Endothelial cell of umbilical vein (primary cell): Measurements from ENCODE around the gene OPRL1. TPM values are rescaled to one million over a fixed set of nuclear protein-coding genes. Genes with fewer than 3 reads are reported as not detected.

Experiments used
- BruUV-seq: library from RNA; stranded (reverse); fragments of 400-500 nt; replicated peaks from 2 replicates; lab custom pipeline; 2021; lab: Mats Ljungman, UMichigan
- CTCF ChIA-PET: fragments of 300-600, 350-600 bp; sonication (Branson Sonifier 250); formaldehyde crosslinking; loops from one replicate; lab custom pipeline; 2021; ENCODE audit warnings: antibody characterized with exemption, inconsistent platforms; lab: Charles Lee
- POLR2A ChIA-PET: fragments of 300-600, 350-600 bp; sonication (Branson Sonifier 250); formaldehyde crosslinking; loops from one replicate; lab custom pipeline; 2021; ENCODE audit warnings: antibody characterized with exemption, inconsistent platforms; lab: Charles Lee
- DNase-seq: peaks from one replicate; pipeline ENCODE4 v3.0.0-alpha.2; 2011; ENCODE audit warnings: low read depth, low spot score
- FAIRE-seq: peaks from 2 replicates; lab custom pipeline; 2011; peaks lifted over from hg19 to GRCh38; lab: Jason Lieb, UNC
- H2AFZ ChIP-seq: 2 replicates; pipeline ENCODE4 v1.6.0; 2012; ENCODE audit warnings: low read depth, low read length, control low read depth, inconsistent platforms
- H3K27ac ChIP-seq: 2 replicates; pipeline ENCODE4 v1.5.1; 2011; ENCODE audit warnings: low read depth, mild to moderate bottlenecking, control low read depth, low read length, moderate library complexity; ENCODE audit not compliant: insufficient read depth
- H3K27me3 ChIP-seq, 2 experiments: 2 replicates each; pipeline versions ENCODE4 v1.6.0 to v1.6.1; 2011; ENCODE audit warnings: low read length in 2 of 2, mixed read lengths in 1 of 2; ENCODE audit not compliant: control insufficient read depth in 2 of 2, insufficient read depth in 2 of 2
- H3K36me3 ChIP-seq, 2 experiments: 2 replicates in 1 of 2; 3 replicates in 1 of 2; pipeline ENCODE4 v1.5.1; 2011; ENCODE audit warnings: low read length in 2 of 2, mild to moderate bottlenecking in 1 of 2, moderate library complexity in 1 of 2; ENCODE audit not compliant: control insufficient read depth in 2 of 2, insufficient read depth in 2 of 2; ENCODE audit errors: extremely low read depth in 1 of 2
- H3K4me1 ChIP-seq: 3 replicates; pipeline ENCODE4 v1.5.1; 2011; ENCODE audit warnings: mild to moderate bottlenecking, low read length; ENCODE audit not compliant: control insufficient read depth, insufficient read depth; ENCODE audit errors: extremely low read depth
- H3K4me2 ChIP-seq: 2 replicates; pipeline ENCODE4 v1.6.1; 2011; ENCODE audit warnings: low read length, control low read depth, mixed read lengths; ENCODE audit not compliant: insufficient read depth
- H3K4me3 ChIP-seq, 3 experiments: fragments of 200-600 bp in 1 of 3; sonication (generic), shearing (Covaris generic) in 1 of 3; replicated peaks in 1 of 3; 2 replicates each; pipeline ENCODE4 v1.5.1; 2011 to 2016; ENCODE audit warnings: control low read depth in 3 of 3, low read length in 3 of 3, mild to moderate bottlenecking in 2 of 3, inconsistent platforms in 1 of 3, low read depth in 1 of 3, moderate library complexity in 1 of 3; ENCODE audit not compliant: insufficient read depth in 1 of 3
- H3K79me2 ChIP-seq: 2 replicates; pipeline ENCODE4 v1.6.0; 2012; ENCODE audit warnings: low read length, inconsistent platforms; ENCODE audit not compliant: control insufficient read depth, insufficient read depth
- H3K9ac ChIP-seq: replicated peaks from 2 replicates; pipeline ENCODE3; 2011; ENCODE audit warnings: low read length, control low read depth; ENCODE audit not compliant: insufficient read depth; ENCODE audit errors: extremely low read depth
- H3K9me1 ChIP-seq: replicated peaks from 3 replicates; pipeline ENCODE4 v1.6.0; 2011; ENCODE audit warnings: mild to moderate bottlenecking, low read length; ENCODE audit not compliant: control insufficient read depth, insufficient read depth; ENCODE audit errors: extremely low read depth
- H3K9me3 ChIP-seq: replicated peaks from 2 replicates; pipeline ENCODE4 v1.5.1; 2012; ENCODE audit warnings: low read length, inconsistent platforms; ENCODE audit not compliant: control insufficient read depth, insufficient read depth
- H4K20me1 ChIP-seq: replicated peaks from 2 replicates; pipeline ENCODE3; 2011; ENCODE audit warnings: mild to moderate bottlenecking, low read length; ENCODE audit not compliant: control insufficient read depth, insufficient read depth; ENCODE audit errors: extremely low read depth
- CTCF ChIP-seq, 2 donors: IDR thresholded peaks; 1 replicate in 1 of 2; 2 replicates in 1 of 2; pipeline ENCODE4 v1.5.1; 2011; ENCODE audit warnings: low read length in 2 of 2, mild to moderate bottlenecking in 2 of 2, moderate library complexity in 2 of 2, control low read depth in 1 of 2, inconsistent platforms in 1 of 2, low read depth in 1 of 2; ENCODE audit not compliant: insufficient read depth in 1 of 2; ENCODE audit errors: extremely low read depth in 1 of 2
- EZH2 ChIP-seq: IDR thresholded peaks from 2 replicates; pipeline ENCODE4 v1.6.1; 2012; ENCODE audit warnings: borderline replicate concordance, low read depth, mild to moderate bottlenecking, moderate library complexity, low read length, inconsistent platforms; ENCODE audit not compliant: severe bottlenecking
- FOS ChIP-seq: IDR thresholded peaks from 2 replicates; pipeline ENCODE4 v1.6.1; 2011; ENCODE audit warnings: mild to moderate bottlenecking, low read length, moderate library complexity, borderline replicate concordance; ENCODE audit not compliant: insufficient read depth
- GATA2 ChIP-seq: IDR thresholded peaks from 2 replicates; pipeline ENCODE4 v1.7.0; 2011; ENCODE audit warnings: low read depth, mild to moderate bottlenecking, moderate library complexity, mixed read lengths, low read length; ENCODE audit not compliant: insufficient read length, insufficient read depth
- JUN ChIP-seq: IDR thresholded peaks from 2 replicates; pipeline ENCODE4 v1.6.1; 2011; ENCODE audit warnings: borderline replicate concordance, low read depth; ENCODE audit not compliant: insufficient read length, insufficient read depth
- MAX ChIP-seq: IDR thresholded peaks from 2 replicates; pipeline ENCODE4 v1.6.1; 2011; ENCODE audit not compliant: insufficient read depth, insufficient read length
- MYC ChIP-seq: IDR thresholded peaks from one replicate; pipeline ENCODE4 v1.6.1; 2011; ENCODE audit warnings: mild to moderate bottlenecking, low read depth, low read length
- POLR2A ChIP-seq: IDR thresholded peaks from 2 replicates; pipeline ENCODE4 v1.6.1; 2012; ENCODE audit warnings: low read depth, mild to moderate bottlenecking, control low read depth, low read length
- POLR2AphosphoS5 ChIP-seq: IDR thresholded peaks from 2 replicates; pipeline ENCODE4 v1.6.1; 2012; ENCODE audit warnings: low read depth, mild to moderate bottlenecking, control low read depth, low read length, moderate library complexity; ENCODE audit not compliant: insufficient read depth
- dilution Hi-C: fragments of 300-500 bp; cut with MboI; formaldehyde crosslinking; loops from one replicate; pipeline ENCODE4 v1.15.0; 2019; ENCODE audit warnings: low sequenced_read_pairs; ENCODE audit not compliant: extremely low pct_ligation_motif_present
- intact Hi-C: fragments of 100-400 bp; cut with micrococcal nuclease; formaldehyde crosslinking; loops from one replicate; pipeline ENCODE4 v1.10.0; 2022
- polyA plus RNA-seq, 4 experiments: library from polyadenylated mRNA; depleted of rRNA in 3 of 4; stranded (reverse) in 3 of 4; unstranded in 1 of 4; fragments of >200 nt; gene quantifications; 2 replicates each; pipeline versions ENCODE4 v1.2.1 to v1.2.3, GENCODE V29; 2011 to 2012; ENCODE audit warnings: missing spikeins in 1 of 4
- total RNA-seq: library from RNA; stranded (reverse); gene quantifications from 2 replicates; pipeline ENCODE4 v1.2.3, GENCODE V29; 2021

OPRL1 gene
- total and polyA plus RNA-seq, 2 donors (not counting 3 experiments of a cell fraction or from before 2014, with no cell fraction given), result 1.9 to 2.0 TPM

GRCh38 chr20:64082820-64083377 is 3.0 kb downstream of the OPRL1 start:
- H3K27ac ChIP-seq, result no peak overlapping the region
- no peaks in the 10 kb centered on the region for H3K9me3 ChIP-seq
- H3K4me3 ChIP-seq, result no peak overlapping the region
- dilution Hi-C loops (no loop called here), intact Hi-C loops (loop anchor here (1.0 kb wide), 2 partner anchors 19 to 37 kb away; no protein-coding TSS in a partner anchor)
- CTCF ChIA-PET, result interaction anchor here (0.9 to 2.8 kb wide), 19 partner anchors 10 to 189 kb away, joined by 3 to 66 read pairs (median 5); partner anchors contain the start of genes NPBWR2, PRPF6, SAMD10 and TCEA2
- H3K27me3 ChIP-seq, result peaks cover 23 to 32% of the 10 kb centered on the region in 2 experiments
- H4K20me1 ChIP-seq, result no peaks in the 10 kb centered on the region
- H3K79me2 ChIP-seq, result peaks cover 5% of the 10 kb centered on the region
- no peak for FAIRE-seq
- peaks cover 20% of the 10 kb centered on the region for H3K4me1 ChIP-seq
- no peaks in the 10 kb centered on the region for H3K36me3 ChIP-seq
- H2AFZ ChIP-seq, result peak overlapping the region; percentile 46
- DNase-seq, result no peak
- BruUV-seq, result no TSS peak
- H3K4me2 ChIP-seq, result peak overlapping the region; percentile 34
- no peak for TF ChIP-seq CTCF (IDR thresholded peaks at IDR 0.05; ENCODE audit: extremely low read depth in 1 of 2, insufficient read depth in 1 of 2, low read depth in 1 of 2, low read length in 2 of 2)
- TF ChIP-seq JUN, result no peak
- TF ChIP-seq EZH2, result no peak
- TF ChIP-seq MAX, result no peak
- no peak for TF ChIP-seq MYC
- TF ChIP-seq POLR2A, result no peak
- TF ChIP-seq FOS, result no peak
- no peak for TF ChIP-seq POLR2AphosphoS5
- TF ChIP-seq GATA2, result no peak
- H3K9me1 ChIP-seq, result no peaks in the 10 kb centered on the region
- no peak overlapping the region for H3K9ac ChIP-seq
- POLR2A ChIA-PET, result interaction anchor here (1.0 kb wide), 1 partner anchor 44 kb away, joined by 3 read pairs; no protein-coding TSS in a partner anchor
